Sigmoid colon (tissue), 4 donors: ENCODE results near the gene SDK1.

Source experiments
- EP300 ChIP-seq, 4 donors: sonication (generic); formaldehyde crosslinking; IDR thresholded peaks; one replicate each; pipeline ENCODE4 v1.6.1; 2017; ENCODE audit warnings: antibody characterized with exemption in 4 of 4
- POLR2A ChIP-seq, 2 donors: fragments of 450-650 bp; IDR thresholded peaks; one replicate each; pipeline ENCODE4 v1.6.1; 2016; ENCODE audit warnings: antibody characterized with exemption in 2 of 2, mild to moderate bottlenecking in 2 of 2, moderate library complexity in 2 of 2
- TF ChIP-seq, protein P1 (sequence below), 4 experiments: fragments of 450-650 bp in 3 of 4; fragments of 200-600 bp in 1 of 4; IDR thresholded peaks; one replicate each; pipeline ENCODE4 v1.5.1; 2016 to 2019; ENCODE audit warnings: antibody characterized with exemption in 4 of 4, mild to moderate bottlenecking in 3 of 4, moderate library complexity in 2 of 4

DNA sequence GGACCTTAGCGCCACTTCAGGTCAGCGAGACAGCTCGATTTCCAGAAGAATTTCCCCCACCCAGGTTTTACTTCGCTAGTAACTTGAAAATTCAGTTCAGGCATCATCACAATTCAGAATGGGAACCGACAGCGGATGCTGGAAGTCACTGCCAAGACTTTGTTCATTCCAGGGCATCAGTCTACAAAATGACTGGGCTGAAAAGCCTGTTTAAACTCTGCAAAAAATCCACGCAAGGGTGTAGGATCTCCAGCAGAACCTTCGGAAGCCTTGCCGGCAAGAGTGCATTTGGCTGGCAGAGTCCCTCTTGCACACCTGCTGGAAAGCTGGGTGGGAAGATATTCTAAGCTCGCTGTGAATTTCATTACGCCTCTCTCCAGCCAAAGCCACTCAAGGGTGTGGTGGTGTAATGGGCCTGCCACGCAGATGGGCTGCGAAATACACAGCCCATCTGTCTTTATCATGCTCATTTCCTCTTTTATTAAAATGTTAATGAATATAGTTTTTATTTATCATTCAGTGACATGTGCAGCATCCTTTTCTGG is 709.1 kb downstream of the SDK1 start:
- TF ChIP-seq POLR2A (IDR thresholded peaks at IDR 0.05) (no peak), EP300 (IDR thresholded peaks at IDR 0.05) (no peak)
- TF ChIP-seq, protein P1, sequence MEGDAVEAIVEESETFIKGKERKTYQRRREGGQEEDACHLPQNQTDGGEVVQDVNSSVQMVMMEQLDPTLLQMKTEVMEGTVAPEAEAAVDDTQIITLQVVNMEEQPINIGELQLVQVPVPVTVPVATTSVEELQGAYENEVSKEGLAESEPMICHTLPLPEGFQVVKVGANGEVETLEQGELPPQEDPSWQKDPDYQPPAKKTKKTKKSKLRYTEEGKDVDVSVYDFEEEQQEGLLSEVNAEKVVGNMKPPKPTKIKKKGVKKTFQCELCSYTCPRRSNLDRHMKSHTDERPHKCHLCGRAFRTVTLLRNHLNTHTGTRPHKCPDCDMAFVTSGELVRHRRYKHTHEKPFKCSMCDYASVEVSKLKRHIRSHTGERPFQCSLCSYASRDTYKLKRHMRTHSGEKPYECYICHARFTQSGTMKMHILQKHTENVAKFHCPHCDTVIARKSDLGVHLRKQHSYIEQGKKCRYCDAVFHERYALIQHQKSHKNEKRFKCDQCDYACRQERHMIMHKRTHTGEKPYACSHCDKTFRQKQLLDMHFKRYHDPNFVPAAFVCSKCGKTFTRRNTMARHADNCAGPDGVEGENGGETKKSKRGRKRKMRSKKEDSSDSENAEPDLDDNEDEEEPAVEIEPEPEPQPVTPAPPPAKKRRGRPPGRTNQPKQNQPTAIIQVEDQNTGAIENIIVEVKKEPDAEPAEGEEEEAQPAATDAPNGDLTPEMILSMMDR (IDR thresholded peaks at IDR 0.05) = no peak
